HG02610 (cell line): ENCODE data around the gene CDON.
"Not testable (repeated sequence)": the region's sequence is repeated elsewhere in the genome, so short reads cannot be mapped to it uniquely, and the experiment has no call there.

Source experiments
- ATAC-seq: cut with Tn5 transposase; IDR thresholded peaks from one replicate; pipeline ENCODE4 v1.9.1; 2021; ENCODE audit warnings: mild to moderate bottlenecking, moderate library complexity; ENCODE audit not compliant: unreplicated experiment

CDON gene

DNA sequence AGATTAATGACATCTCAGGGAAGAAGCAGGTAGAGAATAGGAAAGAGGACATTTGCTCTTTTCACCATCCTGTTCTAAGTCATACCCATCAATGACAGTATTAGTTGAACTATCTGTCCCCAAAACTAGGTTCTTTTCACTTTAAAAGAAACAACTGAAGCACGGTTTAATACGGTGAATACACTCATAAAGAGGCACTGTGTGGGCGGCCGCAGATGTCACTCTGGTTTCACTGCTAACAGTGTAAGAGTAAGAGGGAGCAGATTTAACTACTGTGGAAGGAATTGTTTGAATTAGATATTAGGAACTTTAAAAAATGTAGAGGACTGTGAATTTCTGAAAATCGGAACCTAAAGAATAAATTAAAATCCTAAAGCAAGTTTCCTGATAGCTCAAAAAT, 67.4 kb downstream of the CDON start:
- peak; percentile 57 for ATAC-seq

GRCh38 chr11:125994509-125994908, 68.2 kb downstream of the CDON start:
- ATAC-seq: no peak

DNA sequence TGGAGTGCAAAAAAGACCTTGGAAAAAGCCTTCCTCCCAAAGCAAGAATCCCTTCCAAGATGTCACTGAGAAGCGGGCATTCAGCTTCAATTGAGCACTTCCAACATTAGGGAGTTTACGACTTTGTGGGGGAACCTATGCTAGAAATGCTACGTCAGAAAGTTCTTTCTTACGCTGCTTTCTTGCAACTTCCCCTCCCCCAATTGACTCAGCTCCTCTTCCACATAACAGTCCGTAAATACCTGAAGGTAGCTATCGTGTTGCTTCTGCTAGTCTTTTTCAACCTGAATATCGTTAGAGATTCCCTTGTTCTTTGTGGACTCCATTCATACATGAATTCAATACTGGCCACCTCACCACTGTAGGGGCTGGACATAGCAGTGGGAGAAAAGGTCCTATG, 69.8 kb downstream of the CDON start:
- no peak for ATAC-seq

GRCh38 chr11:125990244-125990643, 72.4 kb downstream of the CDON start:
- ATAC-seq: no peak

GRCh38 chr11:125987066-125987641, 75.5 kb downstream of the CDON start:
- no peak for ATAC-seq

GRCh38 chr11:125985956-125986355, 76.7 kb downstream of the CDON start:
- not testable (repeated sequence) for ATAC-seq

DNA sequence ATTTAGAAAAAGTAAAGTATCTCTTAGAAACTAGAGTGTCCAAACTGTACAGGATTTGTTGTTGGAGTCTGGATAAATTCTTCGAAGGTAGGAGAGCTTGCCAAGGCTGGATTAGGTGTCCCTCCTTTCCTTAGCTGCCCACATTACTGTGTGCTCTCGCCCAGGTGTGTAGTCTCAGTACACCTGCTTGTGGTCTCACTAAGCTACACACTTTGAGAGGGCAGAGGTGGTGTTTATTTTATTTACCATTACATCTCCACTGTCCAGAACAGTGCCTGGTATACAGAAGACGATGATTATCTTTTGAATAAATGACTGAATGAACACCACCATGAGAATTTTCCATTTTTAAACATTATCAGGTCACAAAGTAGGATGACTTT, 80.3 kb downstream of the CDON start:
- ATAC-seq: no peak

GRCh38 chr11:125980436-125980835, 82.2 kb downstream of the CDON start:
- ATAC-seq: no peak

GRCh38 chr11:125979511-125979910, 83.2 kb downstream of the CDON start:
- ATAC-seq: no peak

DNA sequence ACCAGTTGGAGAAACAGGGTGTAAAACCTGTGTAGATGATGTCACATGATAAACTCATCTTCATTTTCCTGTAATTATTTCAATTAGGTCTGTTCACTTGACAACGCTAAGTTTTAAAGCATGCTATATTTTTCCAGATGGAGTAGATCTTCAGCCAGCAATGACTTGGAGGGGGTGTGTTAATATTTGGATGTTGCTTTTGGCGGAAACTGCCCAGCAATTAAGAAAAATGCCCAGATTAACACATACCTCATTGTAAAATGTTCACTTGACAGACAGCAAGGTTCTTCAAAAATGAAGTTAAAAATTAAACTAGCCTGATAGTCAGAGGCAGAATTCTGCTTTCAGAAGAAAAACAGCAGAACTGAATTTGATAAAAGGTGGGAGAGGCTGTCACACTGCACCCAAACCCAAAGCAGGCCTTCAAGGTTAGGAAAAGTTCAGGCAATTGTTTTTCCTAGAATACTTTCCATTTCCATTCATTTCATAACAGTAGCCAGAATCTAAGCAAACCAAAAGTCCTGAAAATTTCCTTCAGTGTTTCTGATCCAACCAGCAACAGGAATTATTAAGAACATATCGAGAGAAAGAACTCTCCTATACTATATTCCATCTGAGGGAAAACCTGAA, 83.8 kb downstream of the CDON start:
- no peak for ATAC-seq

- ATAC-seq: no peak
These were observed 84.4 kb downstream of the CDON start for GRCh38 chr11:125978181-125978716.

- no peak for ATAC-seq
These were observed 85.3 kb downstream of the CDON start for GRCh38 chr11:125977333-125977732.

- ATAC-seq: no peak
These were observed 86.5 kb downstream of the CDON start for GRCh38 chr11:125976156-125976555.

DNA sequence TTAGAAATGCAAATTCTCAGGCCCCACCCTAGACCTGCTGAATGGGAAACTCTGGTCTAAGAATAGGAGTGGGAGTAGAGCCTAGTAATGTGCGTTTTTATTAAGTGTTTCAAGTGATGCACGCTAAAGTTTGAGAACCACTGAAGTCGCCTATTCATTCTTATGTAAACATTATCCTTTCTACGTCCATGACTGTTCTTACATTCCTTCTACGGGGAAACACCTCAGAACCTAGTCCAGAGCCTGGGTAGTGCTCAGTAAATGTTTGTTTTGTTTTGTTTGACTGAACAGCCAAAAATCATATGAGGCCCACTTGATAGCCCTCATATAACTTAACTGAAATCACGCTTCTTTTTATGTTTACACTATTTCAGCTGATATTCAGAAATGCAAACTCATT, 87.0 kb downstream of the CDON start:
- ATAC-seq: no peak

DNA sequence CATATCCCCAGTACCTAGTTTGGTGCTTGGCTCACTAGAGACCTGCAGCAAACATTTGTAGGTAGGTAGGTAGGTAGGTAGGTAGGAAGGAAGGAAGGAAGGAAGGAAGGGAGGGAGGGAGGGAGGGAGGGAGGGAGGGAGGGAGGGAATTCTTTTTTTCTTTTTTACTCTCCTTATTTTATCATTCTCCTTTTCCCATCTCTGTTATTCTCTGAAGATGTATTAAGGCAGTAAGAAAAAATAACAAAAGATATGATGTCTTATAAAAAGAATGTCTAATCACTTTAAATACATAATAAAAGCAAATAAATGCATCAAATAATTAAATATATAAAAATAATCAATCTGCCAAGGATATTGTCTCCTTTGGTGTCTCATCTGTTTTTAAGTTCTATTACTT, 88.4 kb downstream of the CDON start:
- no peak for ATAC-seq

DNA sequence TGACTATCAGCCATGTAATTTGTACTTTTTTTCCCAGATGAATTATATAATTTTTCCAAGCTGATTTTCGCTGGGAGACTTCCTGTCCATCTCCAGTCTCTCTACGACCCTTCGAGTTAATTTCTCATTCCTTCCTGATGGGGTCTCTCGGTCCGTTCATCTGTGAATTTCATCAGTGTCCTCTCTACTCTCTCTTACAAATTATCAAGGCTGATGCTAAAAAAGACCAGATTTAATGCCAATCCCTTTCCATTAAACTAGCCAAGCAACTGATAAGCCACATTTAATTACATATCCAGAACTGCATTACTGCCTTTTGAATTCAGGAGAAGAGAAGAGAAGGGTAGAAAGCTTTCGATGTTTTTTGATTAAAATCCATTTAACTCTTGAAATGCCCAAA, 91.0 kb downstream of the CDON start:
- no peak for ATAC-seq

- ATAC-seq: no peak
These were observed 94.3 kb downstream of the CDON start for GRCh38 chr11:125968354-125968753.

DNA sequence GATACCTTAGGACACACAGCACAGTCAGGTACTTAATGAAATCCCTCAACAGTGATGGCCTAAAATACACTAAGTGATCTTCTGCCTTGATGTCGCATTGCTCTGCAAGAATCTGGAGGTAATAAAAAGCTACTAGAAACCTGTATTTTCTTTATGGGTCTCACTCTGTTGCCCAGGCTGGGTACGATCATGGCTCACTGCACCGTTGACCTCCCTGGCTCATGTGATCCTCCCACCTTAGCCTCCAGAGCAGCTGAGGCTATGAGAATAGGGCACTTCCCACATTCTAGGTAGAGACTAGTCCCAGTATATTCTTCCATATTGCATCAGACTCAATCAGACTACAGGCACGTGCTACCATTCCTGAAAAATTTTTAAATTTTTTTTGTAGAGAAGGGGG, 95.2 kb downstream of the CDON start:
- ATAC-seq: no peak

DNA sequence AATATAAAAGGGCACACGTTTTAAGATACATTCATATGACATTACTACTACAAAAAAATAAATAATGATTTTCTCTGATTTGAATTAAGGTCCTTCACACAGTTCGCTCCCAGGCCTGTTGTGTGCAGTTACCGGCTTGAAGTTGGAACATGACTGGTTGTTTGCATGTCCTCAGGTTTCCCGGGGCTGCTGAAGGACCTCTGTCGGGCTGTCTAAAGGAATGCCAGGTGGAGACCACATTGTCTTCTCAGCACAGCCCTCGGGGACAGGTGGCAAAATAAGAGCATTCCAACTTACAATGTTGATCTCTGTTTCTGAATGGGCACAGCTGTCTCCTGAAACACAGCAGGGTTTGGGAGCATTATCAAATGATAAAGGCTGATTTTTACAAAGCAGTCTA, 101.9 kb downstream of the CDON start:
- ATAC-seq: no peak

GRCh38 chr11:125959931-125960330, 102.7 kb downstream of the CDON start:
- ATAC-seq: no peak

DNA sequence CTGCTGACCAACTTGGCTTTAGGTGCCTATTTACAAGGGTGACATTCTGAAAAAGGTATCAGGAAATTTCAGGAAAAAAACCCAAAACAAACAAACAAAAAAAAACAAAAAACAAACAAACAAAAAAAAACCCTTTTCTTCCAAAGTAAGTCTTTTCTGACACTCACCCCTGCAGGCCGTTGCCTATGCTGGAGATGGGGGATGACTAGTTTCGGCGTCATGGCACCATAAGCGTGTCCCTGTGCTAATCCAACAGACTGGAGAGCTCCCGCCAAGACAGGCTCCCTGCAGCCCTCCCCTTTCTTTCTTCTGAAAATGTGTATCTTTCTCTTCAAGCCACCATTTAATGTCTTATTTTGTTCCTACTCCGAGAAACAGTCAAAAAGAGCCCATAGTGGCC, 103.2 kb downstream of the CDON start:
- no peak for ATAC-seq

DNA sequence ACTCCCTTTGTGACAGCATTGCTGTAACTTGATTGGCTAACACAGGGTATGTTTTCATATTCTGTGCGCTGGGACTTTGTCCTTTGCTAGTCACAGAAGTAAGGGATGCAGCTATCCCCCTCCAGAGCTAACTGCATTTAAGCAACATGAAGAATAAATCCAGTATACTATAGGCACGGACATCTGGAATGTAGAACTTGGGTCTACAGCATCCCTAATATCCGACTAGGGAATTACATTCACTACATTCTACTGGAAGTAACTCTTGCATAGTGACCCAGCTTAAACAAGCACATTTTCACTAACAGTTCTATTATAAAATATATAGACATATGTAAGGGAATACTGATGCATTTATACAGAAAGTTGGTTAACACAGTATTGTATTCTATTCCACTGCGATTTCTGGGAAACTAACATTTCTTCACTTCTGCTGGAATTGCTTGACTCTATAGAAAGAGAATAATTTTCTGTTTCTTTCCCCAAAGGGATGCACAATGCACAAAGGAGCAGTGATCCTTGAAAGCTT, 103.7 kb downstream of the CDON start:
- no peak for ATAC-seq
